Epithelial cell of umbilical artery (primary cell): ENCODE data around the gene EIF2B1. TPM values are rescaled to one million over a fixed set of nuclear protein-coding genes. Genes with fewer than 3 reads are reported as not detected.

ENCODE experiments used
- total RNA-seq: library from RNA; depleted of rRNA; stranded (reverse); fragments of >200 nt; gene quantifications from 2 replicates; pipeline ENCODE4 v1.2.3, GENCODE V29; 2014

EIF2B1 gene
- total RNA-seq: 46.8 and 63.1 TPM in 2 replicates

GRCh38 chr12:123633379-123634141, at the start of gene EIF2B1, which contains the start of gene GTF2H3:
Gene EIF2B1 (minus strand): TSS chr12:123633686. CDS start chr12:123633557, 129 bp downstream.
Gene GTF2H3 (plus strand): TSS chr12:123633829. CDS start chr12:123633860, 31 bp downstream.

GRCh38 chr12:123670882-123671728, 37.6 kb upstream of the EIF2B1 start, which contains the start of gene TCTN2:
Gene TCTN2 (plus strand): TSS chr12:123671113. CDS start chr12:123671241, 128 bp downstream.

GRCh38 chr12:123601602-123602489, 31.6 kb downstream of the EIF2B1 start, which contains the start of gene DDX55:
Gene DDX55 (plus strand): TSS chr12:123602099. CDS start chr12:123602149, 50 bp downstream.

Other genes starting within 250 kb of the EIF2B1 start
- 35.4 and 38.6 TPM in 2 replicates for gene KMT5A, start 249.6 kb downstream of the EIF2B1 start, total RNA-seq
- gene RILPL2, start 197.0 kb downstream of the EIF2B1 start, total RNA-seq: 5.8 and 7.1 TPM in 2 replicates
- 12.0 and 13.7 TPM in 2 replicates for gene SNRNP35, start 175.5 kb downstream of the EIF2B1 start, total RNA-seq
- gene RILPL1, start 100.0 kb downstream of the EIF2B1 start, total RNA-seq: 5.2 and 6.5 TPM in 2 replicates
- 455 and 546 TPM in 2 replicates for gene TMED2, start 49.1 kb downstream of the EIF2B1 start, total RNA-seq
- 15.9 and 19.0 TPM in 2 replicates for gene DDX55, start 31.6 kb downstream of the EIF2B1 start, total RNA-seq
- gene GTF2H3, start 143 bp upstream of the EIF2B1 start, total RNA-seq: 65.9 and 73.6 TPM in 2 replicates
- 4.6 and 8.1 TPM in 2 replicates for gene TCTN2, start 37.4 kb upstream of the EIF2B1 start, total RNA-seq
- gene ATP6V0A2, start 78.7 kb upstream of the EIF2B1 start, total RNA-seq: 20.1 and 27.8 TPM in 2 replicates
- gene DNAH10, start 128.6 kb upstream of the EIF2B1 start, total RNA-seq: under 0.01 and 0.15 TPM in 2 replicates